ENCODE measurements around the gene FYCO1.

DNA sequence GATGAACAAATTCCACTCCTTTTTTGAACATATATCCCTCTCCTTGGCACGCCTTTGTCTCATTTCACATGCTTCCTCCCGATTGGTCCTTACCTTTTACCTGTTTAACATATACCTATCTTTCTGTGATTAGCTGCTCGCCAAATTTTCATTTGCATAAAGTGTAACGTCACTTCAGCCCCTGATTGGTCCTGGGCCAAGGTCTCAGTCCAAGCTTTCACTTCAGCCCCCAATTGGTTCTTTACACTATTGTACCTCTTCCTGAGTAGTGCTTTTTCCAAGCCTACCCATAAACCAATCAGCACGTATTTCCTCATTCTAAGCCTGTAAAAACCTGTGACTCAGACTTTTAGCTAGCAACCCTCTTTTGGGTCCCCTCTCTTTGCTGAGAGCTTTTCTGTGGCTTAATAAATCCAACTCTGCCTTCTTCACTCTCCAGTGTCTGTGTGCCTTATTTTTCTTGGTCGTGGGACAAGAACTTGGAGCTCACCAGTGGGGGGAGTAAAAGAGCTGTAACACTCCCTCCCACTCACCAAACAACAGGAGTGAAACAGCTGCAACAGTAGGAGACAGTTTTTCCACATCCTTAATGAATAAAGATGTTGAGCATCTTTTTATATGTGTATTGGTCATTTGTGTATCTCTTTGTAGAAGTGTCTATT, 32.2 kb upstream of the FYCO1 start:
- TF ChIP-seq, protein P1, sequence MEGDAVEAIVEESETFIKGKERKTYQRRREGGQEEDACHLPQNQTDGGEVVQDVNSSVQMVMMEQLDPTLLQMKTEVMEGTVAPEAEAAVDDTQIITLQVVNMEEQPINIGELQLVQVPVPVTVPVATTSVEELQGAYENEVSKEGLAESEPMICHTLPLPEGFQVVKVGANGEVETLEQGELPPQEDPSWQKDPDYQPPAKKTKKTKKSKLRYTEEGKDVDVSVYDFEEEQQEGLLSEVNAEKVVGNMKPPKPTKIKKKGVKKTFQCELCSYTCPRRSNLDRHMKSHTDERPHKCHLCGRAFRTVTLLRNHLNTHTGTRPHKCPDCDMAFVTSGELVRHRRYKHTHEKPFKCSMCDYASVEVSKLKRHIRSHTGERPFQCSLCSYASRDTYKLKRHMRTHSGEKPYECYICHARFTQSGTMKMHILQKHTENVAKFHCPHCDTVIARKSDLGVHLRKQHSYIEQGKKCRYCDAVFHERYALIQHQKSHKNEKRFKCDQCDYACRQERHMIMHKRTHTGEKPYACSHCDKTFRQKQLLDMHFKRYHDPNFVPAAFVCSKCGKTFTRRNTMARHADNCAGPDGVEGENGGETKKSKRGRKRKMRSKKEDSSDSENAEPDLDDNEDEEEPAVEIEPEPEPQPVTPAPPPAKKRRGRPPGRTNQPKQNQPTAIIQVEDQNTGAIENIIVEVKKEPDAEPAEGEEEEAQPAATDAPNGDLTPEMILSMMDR (optimal IDR thresholded peaks at IDR 0.05 in 1 of 3, IDR thresholded peaks at IDR 0.05 in 1 of 3, conservative IDR thresholded peaks at IDR 0.05 in 1 of 3; ENCODE audit: extremely low read depth in 1 of 3, insufficient read depth in 2 of 3, low read length in 3 of 3) = no peak
- no peak for TF ChIP-seq EZH2 (IDR thresholded peaks at IDR 0.05; ENCODE audit: low read length)
